ENCODE measurements around the gene GREB1.

GRCh38 chr2:11659115-11659475 lies 125.2 kb downstream of the GREB1 start:
- TF ChIP-seq POLR2A (IDR thresholded peaks at IDR 0.05) (no peak), CTCF (IDR thresholded peaks at IDR 0.05) (no peak)

Data from upper lobe of left lung (tissue), 4 donors.